H9 (cell line): Measurements from ENCODE around the gene TMEM154. TPM values are rescaled to one million over a fixed set of nuclear protein-coding genes. Genes with fewer than 3 reads are reported as not detected.

Source experiments
- DNase-seq: peaks from one replicate; pipeline ENCODE4 v3.0.0-alpha.2; 2017
- H2AFZ ChIP-seq: one replicate; pipeline ENCODE4 v1.6.1; 2013; ENCODE audit warnings: mild to moderate bottlenecking, low read length, control low read depth, moderate library complexity
- H2AK5ac ChIP-seq: 2 replicates; pipeline ENCODE4 v1.6.1; 2013; ENCODE audit warnings: low read length, control low read depth, mixed read lengths; ENCODE audit not compliant: insufficient read length
- H2BK120ac ChIP-seq: one replicate; pipeline ENCODE4 v1.6.1; 2013; ENCODE audit warnings: low read depth, mild to moderate bottlenecking, low read length, control low read depth, inconsistent platforms; ENCODE audit not compliant: poor library complexity, severe bottlenecking
- H2BK12ac ChIP-seq: 2 replicates; pipeline ENCODE4 v1.6.1; 2013; ENCODE audit warnings: low read length, control low read depth, mixed read lengths, low read depth; ENCODE audit not compliant: insufficient read length
- H2BK15ac ChIP-seq: 2 replicates; pipeline ENCODE4 v1.6.1; 2013; ENCODE audit warnings: low read depth, low read length, control low read depth
- H2BK20ac ChIP-seq: one replicate; pipeline ENCODE4 v1.6.1; 2013; ENCODE audit warnings: low read depth, mild to moderate bottlenecking, low read length, control low read depth, inconsistent platforms; ENCODE audit not compliant: poor library complexity, severe bottlenecking
- H2BK5ac ChIP-seq: 2 replicates; pipeline ENCODE4 v1.6.1; 2013; ENCODE audit warnings: low read length, control low read depth, mixed read lengths; ENCODE audit not compliant: insufficient read length
- H3K14ac ChIP-seq: 2 replicates; pipeline ENCODE4 v1.6.1; 2013; ENCODE audit warnings: low read length, control low read depth; ENCODE audit not compliant: insufficient read depth
- H3K18ac ChIP-seq: 2 replicates; pipeline ENCODE4 v1.6.1; 2013; ENCODE audit warnings: low read depth, mild to moderate bottlenecking, mixed read lengths, low read length, control low read depth; ENCODE audit not compliant: insufficient read length
- H3K23ac ChIP-seq: 2 replicates; pipeline ENCODE4 v1.6.1; 2013; ENCODE audit warnings: low read length, control low read depth, mixed read lengths, low read depth; ENCODE audit not compliant: insufficient read length
- H3K23me2 ChIP-seq: 2 replicates; pipeline ENCODE4 v1.6.1; 2013; ENCODE audit warnings: low read depth, mild to moderate bottlenecking, mixed read lengths, low read length, control low read depth; ENCODE audit not compliant: insufficient read length, poor library complexity, severe bottlenecking
- H3K27ac ChIP-seq: 2 replicates; pipeline ENCODE4 v1.5.1; 2013; ENCODE audit warnings: low read length, control low read depth, mixed read lengths, low read depth; ENCODE audit not compliant: insufficient read length
- H3K27me3 ChIP-seq: 2 replicates; pipeline ENCODE4 v1.6.1; 2013; ENCODE audit warnings: low read length, control low read depth, inconsistent platforms; ENCODE audit not compliant: insufficient read depth
- H3K4ac ChIP-seq: 2 replicates; pipeline ENCODE4 v1.6.1; 2013; ENCODE audit warnings: low read depth, mild to moderate bottlenecking, control low read depth, inconsistent platforms, low read length, moderate library complexity
- H3K4me1 ChIP-seq: 2 replicates; pipeline ENCODE4 v1.6.1; 2013; ENCODE audit warnings: low read length, control low read depth, inconsistent platforms; ENCODE audit not compliant: insufficient read depth
- H3K4me2 ChIP-seq: 2 replicates; pipeline ENCODE4 v1.6.1; 2013; ENCODE audit warnings: low read length, control low read depth, mixed read lengths; ENCODE audit not compliant: insufficient read length, insufficient read depth
- H3K56ac ChIP-seq: 2 replicates; pipeline ENCODE4 v1.6.1; 2013; ENCODE audit warnings: low read depth, mild to moderate bottlenecking, mixed read lengths, low read length, control low read depth; ENCODE audit not compliant: insufficient read length
- H3K79me1 ChIP-seq: 2 replicates; pipeline ENCODE4 v1.6.1; 2013; ENCODE audit warnings: low read depth, mild to moderate bottlenecking, moderate library complexity, low read length, control low read depth, inconsistent platforms; ENCODE audit not compliant: insufficient read depth, poor library complexity, severe bottlenecking
- H3K79me2 ChIP-seq: 2 replicates; pipeline ENCODE4 v1.6.1; 2013; ENCODE audit warnings: low read length, control low read depth, inconsistent platforms; ENCODE audit not compliant: insufficient read depth
- H3K9ac ChIP-seq: 2 replicates; pipeline ENCODE4 v1.6.1; 2013; ENCODE audit warnings: low read length, control low read depth, mixed read lengths; ENCODE audit not compliant: insufficient read length; ENCODE audit errors: extremely low read depth
- H3K9me3 ChIP-seq: one replicate; pipeline ENCODE4 v1.6.1; 2013; ENCODE audit warnings: low read depth, low read length, inconsistent platforms; ENCODE audit not compliant: control insufficient read depth
- H3T11ph ChIP-seq: one replicate; pipeline ENCODE4 v1.6.1; 2013; ENCODE audit warnings: mild to moderate bottlenecking, low read length, control low read depth, inconsistent platforms
- H4K20me1 ChIP-seq: one replicate; pipeline ENCODE4 v1.6.1; 2013; ENCODE audit not compliant: control insufficient read depth, insufficient read length, insufficient read depth
- H4K5ac ChIP-seq: 2 replicates; pipeline ENCODE4 v1.6.1; 2013; ENCODE audit warnings: low read depth, mild to moderate bottlenecking, mixed read lengths, low read length, control low read depth; ENCODE audit not compliant: insufficient read length
- H4K8ac ChIP-seq: replicated peaks from 2 replicates; pipeline ENCODE4 v1.6.1; 2013; ENCODE audit warnings: low read length, control low read depth, mixed read lengths, low read depth; ENCODE audit not compliant: insufficient read length
- H4K91ac ChIP-seq: 2 replicates; pipeline ENCODE4 v1.6.1; 2013; ENCODE audit warnings: low read depth, mild to moderate bottlenecking, moderate library complexity, mixed read lengths, low read length, control low read depth; ENCODE audit not compliant: insufficient read length
- H3K27ac Mint-ChIP-seq, 3 experiments: 2 replicates in 2 of 3; 3 replicates in 1 of 3; pipeline ENCODE4 v1.8.0; 2020 to 2021; ENCODE audit warnings: mixed read lengths in 3 of 3, mild to moderate bottlenecking in 1 of 3, moderate library complexity in 1 of 3
- H3K27me3 Mint-ChIP-seq: 2 replicates; pipeline ENCODE4 v1.8.0; 2021; ENCODE audit warnings: low read depth, mild to moderate bottlenecking, moderate library complexity, mixed read lengths
- H3K36me3 Mint-ChIP-seq, 3 experiments: 2 replicates in 2 of 3; 3 replicates in 1 of 3; pipeline ENCODE4 v1.8.0; 2020 to 2021; ENCODE audit warnings: low read depth in 3 of 3, mixed read lengths in 3 of 3; ENCODE audit not compliant: insufficient read depth in 1 of 3
- H3K4me1 Mint-ChIP-seq, 2 experiments: 2 replicates each; pipeline ENCODE4 v1.8.0; 2020; ENCODE audit warnings: mixed read lengths in 2 of 2
- H3K4me3 Mint-ChIP-seq, 2 experiments: 2 replicates in 1 of 2; 3 replicates in 1 of 2; pipeline ENCODE4 v1.8.0; 2020 to 2021; ENCODE audit warnings: mild to moderate bottlenecking in 2 of 2, mixed read lengths in 2 of 2, moderate library complexity in 1 of 2
- H3K9me3 Mint-ChIP-seq, 2 experiments: 2 replicates in 1 of 2; 3 replicates in 1 of 2; pipeline ENCODE4 v1.8.0; 2020; ENCODE audit warnings: mild to moderate bottlenecking in 2 of 2, mixed read lengths in 2 of 2, moderate library complexity in 1 of 2
- CTCF ChIP-seq: fragments of 200-600 bp; sonication (generic); conservative IDR thresholded peaks from 3 replicates; pipeline ENCODE4 v1.8.0; 2021; ENCODE audit warnings: antibody characterized with exemption, mild to moderate bottlenecking
- WGBS: extraction: QIAGEN DNeasy Blood & Tissue Kit; methylation state at CpG from one replicate; pipeline ENCODE4 v1.1.7; 2013; ENCODE audit warnings: missing lambda C conversion rate, low lambda C conversion rate, mixed read lengths; ENCODE audit not compliant: insufficient read length; ENCODE audit errors: extremely low coverage; 5-methylcytosine and 5-hydroxymethylcytosine counted together
- total RNA-seq: library from RNA; stranded (reverse); gene quantifications from 2 replicates; pipeline ENCODE4 v1.2.1, GENCODE V29; 2021

The TMEM154 gene
- total RNA-seq, 1 experiment from 2014 or later: 1.7 TPM

GRCh38 chr4:152652102-152652501 is 27.7 kb downstream of the TMEM154 start:
- no peak overlapping the region for H3K27ac Mint-ChIP-seq
- no peak overlapping the region for H4K5ac ChIP-seq

More at GRCh38 chr4:152652102-152652501, 27.7 kb downstream of the TMEM154 start:
- no peaks in the 10 kb centered on the region; the same call in 1 of the 2 replicates for H3K27me3 Mint-ChIP-seq
- no peak overlapping the region for H3K27ac ChIP-seq
- DNase-seq: no peak
- H2BK12ac ChIP-seq: no peak overlapping the region
- H2AK5ac ChIP-seq: no peak overlapping the region
- H2AFZ ChIP-seq: no peak overlapping the region
- no peaks in the 10 kb centered on the region; the same call in 1 of the 2 replicates for H3K4me1 ChIP-seq
- H3K9me3 ChIP-seq: no peaks in the 10 kb centered on the region
- H3K79me2 ChIP-seq: no peaks in the 10 kb centered on the region
- H3K4ac ChIP-seq: no peak overlapping the region
- H3K4me2 ChIP-seq: no peak overlapping the region
- no peak overlapping the region for H3K23ac ChIP-seq
- H4K91ac ChIP-seq: no peak overlapping the region
- no CpG with 5 or more reads among the region's 1 CpG for WGBS
- no peaks in the 10 kb centered on the region for H4K20me1 ChIP-seq
- H3K18ac ChIP-seq: no peak overlapping the region
- no peak for TF ChIP-seq CTCF
- peaks cover 6 to 9% of the 10 kb centered on the region in 2 experiments for H3K9me3 Mint-ChIP-seq
- no peak overlapping the region for H3K4me3 Mint-ChIP-seq
- no peaks in the 10 kb centered on the region for H3K27me3 ChIP-seq
- H2BK15ac ChIP-seq: no peak overlapping the region
- no peak overlapping the region for H3K9ac ChIP-seq
- no peak overlapping the region for H2BK120ac ChIP-seq
- no peak overlapping the region for H3T11ph ChIP-seq
- H2BK20ac ChIP-seq: no peak overlapping the region
- H4K8ac ChIP-seq: no peak overlapping the region
- no peaks in the 10 kb centered on the region for H3K23me2 ChIP-seq
- H3K56ac ChIP-seq: no peak overlapping the region
- H3K36me3 Mint-ChIP-seq: peaks cover 5 to 10% (median 7%) of the 10 kb centered on the region in 3 experiments
- H2BK5ac ChIP-seq: no peak overlapping the region
- no peaks in the 10 kb centered on the region for H3K79me1 ChIP-seq
- H3K14ac ChIP-seq: no peak overlapping the region
- H3K4me1 Mint-ChIP-seq: peaks cover 6 to 7% of the 10 kb centered on the region in 2 experiments; a peak in 3 of 4 replicates
